Right atrium auricular region (tissue), 2 donors: ENCODE measurements around the gene BHLHE23. TPM values are rescaled to one million over a fixed set of nuclear protein-coding genes. Genes with fewer than 3 reads are reported as not detected.

Experiments used
- DNase-seq: peaks from one replicate; pipeline ENCODE4 v3.0.0-alpha.2; 2019; ENCODE audit warnings: low spot score
- H3K27ac ChIP-seq, 2 donors: fragments of 200-600 bp; sonication (generic); 1 replicate in 1 of 2; 2 replicates in 1 of 2; pipeline ENCODE4 v1.5.1; 2016 to 2019
- H3K27me3 ChIP-seq, 2 donors: fragments of 200-600 bp; sonication (generic); one replicate each; pipeline versions ENCODE4 v1.5.1 to v1.6.0; 2017 to 2019
- H3K36me3 ChIP-seq: fragments of 200-600 bp; sonication (generic); one replicate; pipeline ENCODE4 v1.5.1; 2016
- H3K4me1 ChIP-seq, 2 donors: fragments of 200-600 bp; sonication (generic); one replicate each; pipeline versions ENCODE4 v1.5.1 to v1.6.0; 2017 to 2019
- H3K4me3 ChIP-seq, 2 donors: fragments of 200-600 bp; sonication (generic); 1 replicate in 1 of 2; 2 replicates in 1 of 2; pipeline ENCODE4 v1.5.1; 2017 to 2019; ENCODE audit warnings: mild to moderate bottlenecking in 1 of 2, moderate library complexity in 1 of 2
- H3K9me3 ChIP-seq, 2 donors: fragments of 200-600 bp; sonication (generic); one replicate each; pipeline ENCODE4 v1.5.1; 2019
- total RNA-seq, 2 donors: library from RNA; depleted of rRNA; stranded (reverse); fragments of >200 nt; gene quantifications; one replicate each; pipeline ENCODE4 v1.1.0, GENCODE V29; 2016
- TF ChIP-seq, protein P1 (sequence below), 2 donors: fragments of 200-600 bp; sonication (generic); IDR thresholded peaks; one replicate each; pipeline ENCODE4 v1.5.1; 2019; ENCODE audit warnings: antibody characterized with exemption in 2 of 2

BHLHE23 gene
- total RNA-seq, 2 donors from 2014 or later: not detected

- no peaks in the 10 kb centered on the region for H3K9me3 ChIP-seq
- no peaks in the 10 kb centered on the region for H3K4me1 ChIP-seq
- H3K27me3 ChIP-seq: no peaks in the 10 kb centered on the region
- H3K4me3 ChIP-seq: no peak overlapping the region
- H3K36me3 ChIP-seq: no peaks in the 10 kb centered on the region
- no peak overlapping the region for H3K27ac ChIP-seq
- no peak for DNase-seq
- TF ChIP-seq, protein P1, sequence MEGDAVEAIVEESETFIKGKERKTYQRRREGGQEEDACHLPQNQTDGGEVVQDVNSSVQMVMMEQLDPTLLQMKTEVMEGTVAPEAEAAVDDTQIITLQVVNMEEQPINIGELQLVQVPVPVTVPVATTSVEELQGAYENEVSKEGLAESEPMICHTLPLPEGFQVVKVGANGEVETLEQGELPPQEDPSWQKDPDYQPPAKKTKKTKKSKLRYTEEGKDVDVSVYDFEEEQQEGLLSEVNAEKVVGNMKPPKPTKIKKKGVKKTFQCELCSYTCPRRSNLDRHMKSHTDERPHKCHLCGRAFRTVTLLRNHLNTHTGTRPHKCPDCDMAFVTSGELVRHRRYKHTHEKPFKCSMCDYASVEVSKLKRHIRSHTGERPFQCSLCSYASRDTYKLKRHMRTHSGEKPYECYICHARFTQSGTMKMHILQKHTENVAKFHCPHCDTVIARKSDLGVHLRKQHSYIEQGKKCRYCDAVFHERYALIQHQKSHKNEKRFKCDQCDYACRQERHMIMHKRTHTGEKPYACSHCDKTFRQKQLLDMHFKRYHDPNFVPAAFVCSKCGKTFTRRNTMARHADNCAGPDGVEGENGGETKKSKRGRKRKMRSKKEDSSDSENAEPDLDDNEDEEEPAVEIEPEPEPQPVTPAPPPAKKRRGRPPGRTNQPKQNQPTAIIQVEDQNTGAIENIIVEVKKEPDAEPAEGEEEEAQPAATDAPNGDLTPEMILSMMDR (IDR thresholded peaks at IDR 0.05): no peak
These were observed 20.4 kb downstream of the BHLHE23 start for GRCh38 chr20:62986257-62986800.

DNA sequence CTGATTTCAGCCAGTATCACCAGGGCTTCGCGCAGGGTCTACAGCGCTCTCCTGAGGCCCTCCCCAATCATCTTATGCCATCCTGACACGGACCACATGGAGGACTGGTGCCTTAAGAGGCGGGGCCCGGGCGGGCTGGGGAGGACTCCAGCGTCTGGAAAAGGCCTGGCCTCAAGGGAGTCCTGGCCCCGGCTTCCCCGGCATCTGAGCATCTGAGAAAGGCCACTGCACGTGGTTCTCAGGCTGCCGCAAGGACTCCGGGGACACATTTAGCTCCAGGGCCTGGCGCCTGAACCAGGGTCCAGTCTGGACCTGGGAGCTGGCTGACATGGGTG lies 21.4 kb downstream of the BHLHE23 start:
- Histone ChIP-seq H3K27ac (no peak overlapping the region), H3K36me3 (no peaks in the 10 kb centered on the region), H3K9me3 (no peaks in the 10 kb centered on the region), H3K4me1 (no peaks in the 10 kb centered on the region), H3K27me3 (no peaks in the 10 kb centered on the region), H3K4me3 (no peak overlapping the region)
- no peak for DNase-seq
- TF ChIP-seq, protein P1 (IDR thresholded peaks at IDR 0.05): no peak

DNA sequence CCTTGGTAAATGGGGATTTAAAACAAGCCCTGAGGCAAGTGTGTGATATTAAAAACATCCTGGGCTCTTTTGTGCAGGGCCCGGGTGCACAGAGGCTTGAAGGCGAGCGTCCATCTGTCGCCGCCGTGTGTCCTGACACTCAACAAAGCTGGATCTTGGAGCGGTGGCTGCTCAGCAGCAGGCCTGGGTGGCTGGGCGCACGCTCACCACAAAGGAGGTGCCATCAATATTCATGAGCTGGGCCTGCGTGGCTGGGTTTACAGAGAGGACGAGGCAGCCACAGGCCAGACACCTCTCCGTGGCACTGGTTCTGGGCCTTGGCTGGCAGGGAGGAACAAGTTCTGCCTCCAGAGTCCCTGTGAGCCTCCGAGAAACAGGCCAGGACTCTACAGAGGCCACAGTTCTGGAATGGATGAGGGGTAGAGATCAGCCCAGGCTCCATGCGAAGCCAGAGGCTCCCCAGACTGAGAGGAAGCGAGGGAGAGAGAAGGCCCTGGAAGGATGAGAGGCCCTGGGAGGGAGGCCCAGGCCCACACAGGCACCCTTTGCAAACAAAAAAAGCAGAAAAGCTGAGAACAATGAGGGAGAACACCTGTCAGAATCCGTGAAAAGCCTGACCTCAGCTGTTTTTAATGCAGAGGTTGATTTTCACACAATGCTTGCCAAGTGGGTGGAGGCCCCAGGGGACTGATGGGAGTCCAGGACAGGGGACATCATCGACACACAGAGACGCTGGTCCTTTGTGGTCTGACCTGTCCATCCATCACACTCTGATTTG lies 21.9 kb downstream of the BHLHE23 start:
- H3K36me3 ChIP-seq: no peaks in the 10 kb centered on the region
- peaks cover 0 to 4% of the 10 kb centered on the region in 2 donors for H3K27me3 ChIP-seq
- H3K4me1 ChIP-seq: no peaks in the 10 kb centered on the region
- no peak overlapping the region for H3K4me3 ChIP-seq
- TF ChIP-seq, protein P1 (IDR thresholded peaks at IDR 0.05): no peak
- DNase-seq: no peak
- no peak overlapping the region for H3K27ac ChIP-seq
- no peaks in the 10 kb centered on the region for H3K9me3 ChIP-seq

- Histone ChIP-seq H3K27me3 (peaks cover 0 to 5% of the 10 kb centered on the region in 2 donors), H3K27ac (no peak overlapping the region)
These were observed 23.6 kb downstream of the BHLHE23 start for GRCh38 chr20:62983210-62983609.

DNA sequence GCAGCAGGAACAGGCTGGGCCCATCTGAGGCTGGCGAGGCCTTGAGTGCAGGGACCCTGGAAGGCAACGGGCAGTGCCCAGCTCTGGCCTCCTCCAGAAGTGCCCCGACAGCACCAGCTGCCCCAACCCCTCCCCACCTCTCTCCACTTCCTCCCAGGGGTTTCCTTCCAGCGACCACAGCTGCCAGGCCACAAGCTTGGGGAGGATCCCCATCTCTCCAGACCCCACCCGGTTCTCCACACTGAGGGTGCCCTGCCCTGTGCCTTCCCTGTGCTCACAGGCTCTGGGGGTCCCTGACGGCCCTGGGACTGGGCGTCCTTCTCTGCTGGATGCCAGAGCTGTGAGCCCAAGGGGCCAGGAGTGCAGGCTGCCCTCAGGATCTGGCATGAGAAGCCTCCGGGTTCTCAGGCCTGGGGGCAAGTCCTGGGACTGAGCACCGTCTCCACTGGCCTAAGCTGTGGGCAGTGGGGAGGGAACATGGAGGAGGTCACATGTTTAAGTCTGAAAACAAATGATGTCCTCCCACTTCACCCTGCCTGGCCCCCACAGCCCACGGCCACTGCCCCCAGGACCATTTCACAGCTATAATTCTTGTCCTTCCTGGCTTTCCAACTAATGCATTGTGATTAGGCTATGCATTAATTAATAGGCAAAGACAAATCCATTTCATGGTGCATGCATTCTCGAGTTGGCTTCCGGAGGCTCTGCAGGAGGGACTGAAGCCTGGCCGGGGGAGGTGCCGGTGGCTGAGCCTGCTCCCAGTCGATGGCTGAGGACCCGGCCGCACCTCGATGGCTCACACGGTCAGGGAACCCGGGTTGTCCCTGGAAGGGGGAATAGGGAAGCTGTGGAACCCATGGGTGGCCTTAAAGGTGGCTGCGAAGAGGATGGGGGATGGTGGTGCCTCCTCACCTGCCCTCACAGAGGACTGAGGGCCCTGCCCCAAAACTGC lies 24.4 kb downstream of the BHLHE23 start:
- H3K36me3 ChIP-seq: no peaks in the 10 kb centered on the region
- H3K9me3 ChIP-seq: no peaks in the 10 kb centered on the region
- TF ChIP-seq, protein P1 (IDR thresholded peaks at IDR 0.05): no peak
- no peaks in the 10 kb centered on the region for H3K4me1 ChIP-seq
- H3K27me3 ChIP-seq: peaks cover 0 to 5% of the 10 kb centered on the region in 2 donors
- DNase-seq: no peak
- H3K27ac ChIP-seq: no peak overlapping the region
- H3K4me3 ChIP-seq: no peak overlapping the region

More at GRCh38 chr20:62983210-62983609, 23.6 kb downstream of the BHLHE23 start:
- Histone ChIP-seq H3K4me3 (no peak overlapping the region), H3K36me3 (no peaks in the 10 kb centered on the region), H3K9me3 (no peaks in the 10 kb centered on the region), H3K4me1 (no peaks in the 10 kb centered on the region)
- DNase-seq: no peak
- TF ChIP-seq, protein P1 (IDR thresholded peaks at IDR 0.05): no peak
